CD4-positive, alpha-beta T cell treated with Interferon alpha-2 for 1 hour (primary cell): ENCODE measurements around the gene TNK1.
"Not testable (repeated sequence)": the region's sequence is repeated elsewhere in the genome, so short reads cannot be mapped to it uniquely, and the experiment has no call there.

Source experiments
- DNase-seq, 2 donors: peaks; one replicate each; pipeline ENCODE4 v3.0.0-alpha.2; 2020 to 2022

TNK1 gene

DNA sequence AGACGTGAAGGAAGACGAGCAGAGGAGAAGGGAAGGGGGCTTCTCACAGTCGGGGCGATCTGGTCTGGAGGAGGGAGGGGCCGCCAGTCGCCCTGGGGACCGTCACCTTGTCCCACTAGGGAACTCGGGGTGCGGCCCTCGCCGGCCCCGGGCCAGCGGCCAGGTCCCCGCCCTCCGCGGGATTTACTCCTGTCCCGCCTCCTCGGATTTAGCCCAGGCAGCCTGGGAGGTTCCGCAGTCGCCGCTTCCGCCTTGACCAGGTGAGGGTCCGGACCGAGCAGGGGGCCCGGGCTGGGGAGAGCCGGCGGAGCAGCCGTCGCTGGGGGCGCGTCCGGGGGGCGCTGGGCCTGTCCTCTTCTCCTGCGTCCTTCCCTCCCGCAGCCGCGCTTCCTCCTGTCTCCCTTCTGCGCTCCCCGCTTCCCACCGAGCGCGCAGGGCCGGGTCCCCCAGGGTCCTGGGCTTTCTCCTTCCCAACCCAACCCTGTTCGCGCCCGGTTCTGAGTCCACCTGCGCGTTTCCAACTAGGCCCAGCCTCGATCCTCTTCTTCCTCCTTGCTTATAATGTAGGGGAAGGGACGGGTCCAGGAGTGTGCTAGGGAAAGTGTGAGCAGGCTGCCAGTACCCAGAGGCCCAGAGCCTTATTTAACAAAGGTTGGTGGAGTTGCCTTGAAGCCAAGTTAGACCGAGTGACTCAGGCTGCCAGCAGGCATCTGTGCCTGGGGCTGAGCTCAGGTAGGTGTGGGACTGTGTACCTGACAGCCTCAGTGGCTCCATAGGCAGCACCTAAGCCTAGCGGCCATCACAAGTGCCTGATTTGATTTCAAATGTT lies at the start of gene TNK1:
Gene TNK1, plus strand, starts transcription at position 235 of the 829 bp plus-strand sequence. CDS start 1,838 bp downstream, outside the sequence.
- no peak for DNase-seq

- no peak for DNase-seq
Observed at GRCh38 chr17:7332111-7332510, 48.8 kb upstream of the TNK1 start.

DNA sequence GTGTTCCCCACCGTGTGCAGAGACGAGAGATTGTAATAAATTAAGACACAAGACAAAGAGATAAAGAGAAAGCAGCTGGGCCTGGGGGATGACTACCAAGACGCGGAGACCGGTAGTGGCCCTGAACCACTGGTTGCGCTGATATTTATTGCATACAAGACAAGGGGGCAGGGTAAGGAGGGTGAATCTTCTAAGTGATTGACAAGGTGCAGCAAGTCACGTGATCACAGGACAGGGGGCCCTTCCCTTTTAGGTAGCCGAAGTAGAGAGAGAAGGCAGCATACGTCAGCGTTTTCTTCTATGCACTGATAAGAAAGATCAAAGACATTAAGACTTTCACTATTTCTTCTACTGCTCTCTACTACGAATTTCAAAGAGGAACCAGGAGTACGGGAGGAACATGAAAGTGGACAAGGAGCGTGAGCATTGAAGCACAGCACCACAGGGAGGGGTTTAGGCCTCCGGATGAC lies 48.3 kb upstream of the TNK1 start:
- DNase-seq, result peak; percentile 43 to 72

DNA sequence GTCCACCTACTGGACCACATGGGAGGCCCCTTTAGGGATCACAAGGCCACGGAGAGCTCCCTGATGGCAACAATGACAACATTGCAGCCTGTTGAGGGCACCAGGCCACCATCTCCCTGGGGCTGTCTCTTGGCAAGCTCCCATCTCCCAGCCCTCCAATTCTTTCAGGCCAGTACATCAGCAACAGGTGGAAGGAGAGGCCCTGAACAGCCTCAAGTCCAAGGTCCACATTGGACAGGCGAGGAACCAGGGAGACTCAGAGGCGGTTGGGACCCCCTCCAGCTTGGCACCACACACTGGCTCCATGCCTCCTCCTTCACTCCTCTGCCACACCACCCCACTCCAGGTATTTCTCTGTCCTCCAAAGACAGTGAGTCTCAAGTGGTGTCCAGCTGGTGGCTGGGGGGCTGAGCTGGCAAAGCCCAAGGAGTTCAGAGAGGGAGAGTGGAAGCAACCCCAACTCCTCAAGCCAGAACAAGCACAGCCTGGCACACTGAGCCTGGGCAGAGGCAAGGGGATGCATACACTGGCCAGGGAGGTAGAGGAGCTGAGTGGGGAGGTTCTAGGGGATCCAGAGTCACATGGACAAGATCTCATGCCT lies 45.9 kb upstream of the TNK1 start:
- no peak for DNase-seq

DNA sequence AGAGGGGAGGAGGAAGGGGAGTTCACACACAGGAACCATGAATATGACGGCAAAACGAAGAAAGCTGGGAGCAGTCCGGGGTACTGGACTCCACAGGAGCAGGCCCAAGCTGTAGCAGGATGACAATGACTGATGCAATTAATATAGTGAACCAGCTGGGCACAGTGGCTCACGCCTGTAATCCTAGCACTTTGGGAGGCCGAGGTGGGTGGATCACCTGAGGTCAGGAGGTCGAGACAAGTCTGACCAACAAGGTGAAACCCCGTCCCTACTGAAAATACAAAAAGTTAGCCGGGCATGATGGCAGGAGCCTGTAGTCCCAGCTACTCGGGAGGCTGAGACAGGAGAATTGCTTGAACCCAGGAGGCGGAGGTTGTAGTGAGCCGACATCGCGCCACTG lies 45.1 kb upstream of the TNK1 start:
- not testable (repeated sequence) for DNase-seq

- peak; percentile 82 to 89 for DNase-seq
Observed at GRCh38 chr17:7336240-7337175, 44.4 kb upstream of the TNK1 start, which contains the start of gene ACAP1. TSS of gene ACAP1 (plus strand) at chr17:7336529. CDS start at chr17:7336735, 206 bp downstream.

GRCh38 chr17:7337600-7337999 lies 43.3 kb upstream of the TNK1 start:
- DNase-seq, result not testable (repeated sequence)

DNA sequence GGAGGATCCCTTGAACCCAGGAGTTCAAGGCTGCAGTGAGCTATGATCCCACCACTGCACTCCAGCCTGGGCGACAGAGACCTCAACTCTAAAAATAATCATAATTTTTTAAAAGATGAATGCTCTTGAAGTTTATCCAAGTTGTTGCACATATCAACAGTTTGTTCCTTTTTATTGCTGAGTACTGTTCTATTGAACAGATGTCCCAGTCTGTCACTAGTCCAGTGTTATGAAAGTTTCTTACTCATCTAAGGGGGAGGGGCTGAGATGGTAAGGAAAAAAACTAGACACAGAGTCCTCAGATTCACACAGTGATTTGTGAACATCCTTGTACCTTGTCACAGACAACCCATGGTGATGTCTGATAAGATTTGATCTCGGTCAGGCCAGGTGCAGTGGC lies 40.7 kb upstream of the TNK1 start:
- DNase-seq, result no peak

DNA sequence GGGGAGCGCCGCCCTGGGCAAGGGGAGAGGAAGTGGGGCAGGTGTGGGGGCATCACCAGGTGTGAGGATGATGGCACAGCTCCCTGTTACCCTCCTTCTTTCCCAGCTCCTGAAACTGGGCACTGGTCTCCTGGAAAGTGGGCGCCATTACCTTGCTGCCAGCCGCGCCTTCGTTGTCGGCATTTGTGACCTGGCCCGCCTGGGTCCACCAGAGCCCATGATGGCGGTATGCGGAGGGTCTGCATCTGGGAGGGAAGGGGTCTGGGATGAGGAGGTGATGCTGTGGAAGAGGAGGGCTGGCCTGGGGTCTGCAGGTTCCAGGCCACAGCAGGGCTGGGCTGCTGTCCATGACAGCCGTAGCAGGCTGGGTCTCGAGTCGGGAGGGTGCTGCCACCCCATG lies 39.0 kb upstream of the TNK1 start:
- no peak for DNase-seq

DNA sequence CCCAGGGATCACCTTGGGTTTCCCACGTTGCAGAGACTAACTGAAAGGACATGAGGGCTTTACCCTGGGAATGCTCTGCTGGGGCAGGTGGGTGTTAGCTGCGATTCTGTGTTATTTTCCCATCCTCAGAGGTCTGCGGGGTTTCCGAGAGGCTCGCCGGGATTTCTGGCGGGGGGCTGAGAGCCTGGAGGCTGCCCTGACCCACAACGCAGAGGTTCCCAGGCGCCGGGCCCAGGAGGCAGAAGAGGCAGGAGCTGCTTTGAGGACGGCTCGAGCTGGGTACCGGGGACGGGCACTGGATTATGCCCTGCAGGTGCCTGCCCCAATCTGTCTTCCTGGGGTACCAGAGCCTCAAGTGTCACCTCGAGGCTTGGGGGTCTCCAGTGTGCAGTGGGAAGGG lies 37.6 kb upstream of the TNK1 start:
- no peak for DNase-seq

DNA sequence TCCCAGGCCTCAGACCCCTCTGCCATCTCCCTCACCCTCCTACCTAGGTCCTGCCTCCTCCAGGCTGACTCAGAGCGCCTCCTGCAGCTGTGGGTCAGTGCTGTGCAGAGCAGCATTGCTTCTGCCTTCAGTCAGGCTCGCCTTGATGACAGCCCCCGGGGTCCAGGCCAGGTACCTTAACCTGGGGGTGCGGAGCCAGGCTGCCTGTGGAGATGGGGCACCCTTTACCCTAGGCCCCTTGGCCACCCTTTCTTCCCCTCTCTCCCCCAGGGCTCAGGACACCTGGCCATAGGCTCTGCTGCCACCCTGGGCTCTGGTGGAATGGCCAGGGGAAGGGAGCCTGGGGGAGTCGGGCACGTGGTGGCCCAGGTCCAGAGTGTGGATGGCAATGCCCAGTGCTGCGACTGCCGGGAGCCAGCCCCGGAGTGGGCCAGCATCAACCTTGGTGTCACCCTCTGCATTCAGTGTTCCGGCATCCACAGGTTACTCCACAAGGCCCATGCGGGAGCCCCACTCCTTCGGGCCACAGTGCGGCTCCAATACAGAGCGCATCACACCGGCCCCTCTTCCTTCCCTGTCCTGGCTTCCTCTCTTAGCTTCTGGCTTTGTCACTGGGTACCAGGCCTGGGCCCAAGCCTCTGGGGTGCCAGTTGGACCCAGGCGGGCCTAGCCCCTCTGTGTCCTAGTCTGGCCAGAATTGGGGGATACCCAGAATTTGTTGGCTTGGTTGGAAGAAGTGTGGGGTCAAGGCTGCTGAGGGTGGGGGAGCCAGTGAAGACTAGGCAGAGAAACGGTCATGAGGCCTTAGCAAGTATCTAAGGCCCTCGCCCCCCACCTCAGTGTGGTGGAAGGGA lies 33.9 kb upstream of the TNK1 start:
- DNase-seq, result no peak

DNA sequence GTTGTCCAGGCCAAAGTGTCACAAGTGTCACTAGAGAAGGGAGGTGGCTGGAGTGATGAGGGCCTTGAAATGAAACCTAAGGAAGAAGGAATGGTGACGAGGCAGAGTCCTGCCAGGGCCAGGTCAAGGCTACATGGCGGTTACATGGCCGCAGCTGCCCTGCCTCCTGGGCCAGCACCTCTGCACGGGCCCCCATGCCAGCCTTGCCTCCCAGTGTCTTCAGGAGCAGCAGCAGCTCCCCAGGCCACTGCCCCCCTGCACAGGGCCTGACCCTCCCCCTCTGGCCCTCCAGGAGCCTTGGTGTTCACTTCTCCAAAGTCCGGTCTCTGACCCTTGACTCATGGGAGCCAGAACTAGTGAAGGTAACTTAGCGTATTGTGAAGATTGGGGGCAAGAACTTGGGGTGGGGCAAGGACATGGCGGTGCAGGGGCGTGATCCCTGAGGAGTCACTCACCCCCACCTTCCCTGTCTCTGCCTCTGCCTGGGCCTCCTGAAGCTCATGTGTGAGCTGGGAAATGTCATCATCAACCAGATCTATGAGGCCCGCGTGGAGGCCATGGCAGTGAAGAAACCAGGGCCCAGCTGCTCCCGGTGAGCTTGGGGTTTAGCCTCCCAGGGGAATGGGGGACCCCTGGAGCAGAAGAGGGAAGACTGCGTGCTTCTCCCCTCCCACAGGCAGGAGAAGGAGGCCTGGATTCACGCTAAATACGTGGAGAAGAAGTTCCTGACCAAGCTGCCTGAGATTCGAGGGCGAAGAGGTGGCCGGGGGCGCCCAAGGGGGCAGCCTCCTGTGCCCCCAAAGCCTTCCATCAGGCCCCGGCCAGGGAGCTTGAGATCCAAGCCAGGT lies 33.0 kb upstream of the TNK1 start:
- no peak for DNase-seq

- no peak for DNase-seq
Observed at GRCh38 chr17:7348478-7349242, 32.2 kb upstream of the TNK1 start.

GRCh38 chr17:7351665-7352502 lies 29.0 kb upstream of the TNK1 start, which contains the start of gene KCTD11:
TSS of gene KCTD11 (plus strand) at chr17:7352162.
- peak; percentile 74 to 83 for DNase-seq

DNA sequence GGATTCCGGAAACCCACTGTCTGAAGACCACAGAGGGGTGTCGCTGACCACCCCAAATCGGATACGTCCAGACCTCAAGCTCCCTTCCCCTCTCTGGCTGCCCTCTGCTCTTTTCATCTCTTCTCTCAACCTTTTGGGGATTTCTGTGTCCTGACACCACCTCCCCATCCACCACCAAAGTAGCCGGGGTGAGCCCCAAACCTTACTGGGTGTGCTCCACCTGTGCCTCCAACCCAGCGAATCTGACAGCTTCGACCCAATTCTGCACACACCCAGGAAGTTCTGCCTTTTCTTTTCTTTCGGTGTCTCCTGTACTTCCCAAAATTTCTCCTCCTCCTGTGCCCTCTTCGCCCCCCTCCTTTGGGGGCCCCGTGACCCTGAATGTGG lies 28.4 kb upstream of the TNK1 start:
- DNase-seq, result peak in 1 of 2 donors; percentile 25

DNA sequence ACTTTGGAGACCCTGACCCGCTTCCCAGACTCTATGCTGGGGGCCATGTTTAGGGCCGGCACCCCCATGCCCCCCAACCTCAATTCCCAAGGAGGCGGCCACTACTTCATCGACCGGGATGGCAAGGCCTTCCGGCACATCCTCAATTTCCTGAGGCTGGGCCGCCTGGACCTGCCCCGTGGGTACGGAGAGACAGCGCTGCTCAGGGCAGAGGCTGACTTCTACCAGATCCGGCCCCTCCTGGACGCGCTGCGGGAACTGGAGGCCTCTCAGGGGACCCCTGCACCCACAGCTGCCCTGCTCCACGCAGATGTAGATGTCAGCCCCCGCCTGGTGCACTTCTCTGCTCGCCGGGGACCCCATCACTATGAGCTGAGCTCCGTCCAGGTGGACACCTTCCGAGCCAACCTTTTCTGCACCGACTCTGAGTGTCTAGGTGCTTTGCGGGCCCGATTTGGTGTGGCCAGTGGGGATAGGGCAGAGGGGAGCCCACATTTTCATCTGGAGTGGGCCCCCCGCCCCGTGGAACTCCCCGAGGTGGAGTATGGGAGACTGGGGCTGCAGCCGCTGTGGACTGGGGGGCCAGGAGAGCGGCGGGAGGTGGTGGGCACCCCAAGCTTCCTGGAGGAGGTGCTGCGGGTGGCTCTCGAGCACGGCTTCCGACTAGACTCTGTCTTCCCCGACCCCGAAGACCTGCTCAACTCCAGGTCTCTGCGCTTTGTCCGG lies 27.8 kb upstream of the TNK1 start:
- DNase-seq, result no peak

DNA sequence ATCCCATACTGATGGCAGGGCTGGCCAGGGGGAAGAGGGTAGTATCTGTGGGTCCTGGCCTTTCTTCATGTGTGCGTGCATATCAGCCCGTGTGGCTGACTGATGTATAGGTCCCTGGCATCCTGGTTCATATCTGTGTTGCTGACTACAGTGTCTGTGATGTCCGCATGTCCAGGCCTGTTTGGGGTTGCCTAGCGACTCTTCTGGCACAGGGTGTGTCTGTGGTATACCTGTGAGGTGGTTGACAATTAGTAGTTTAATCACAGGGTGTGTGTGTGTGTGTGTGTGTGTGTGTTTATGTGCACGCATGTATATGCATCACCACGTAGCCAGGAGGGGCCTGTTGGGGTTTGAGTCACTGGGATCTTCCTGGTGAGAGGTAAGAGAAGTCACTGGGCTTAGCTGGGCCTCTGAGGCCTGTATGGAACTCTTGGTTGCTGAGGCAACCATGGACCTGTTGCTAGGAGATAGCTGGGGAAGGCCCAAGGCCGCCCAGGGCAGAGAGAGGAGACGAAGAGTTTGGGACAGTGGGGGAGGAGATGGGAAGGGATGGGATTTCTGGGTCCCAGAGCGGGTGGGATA lies 26.5 kb upstream of the TNK1 start:
- DNase-seq, result peak in 1 of 2 donors; percentile 25

DNA sequence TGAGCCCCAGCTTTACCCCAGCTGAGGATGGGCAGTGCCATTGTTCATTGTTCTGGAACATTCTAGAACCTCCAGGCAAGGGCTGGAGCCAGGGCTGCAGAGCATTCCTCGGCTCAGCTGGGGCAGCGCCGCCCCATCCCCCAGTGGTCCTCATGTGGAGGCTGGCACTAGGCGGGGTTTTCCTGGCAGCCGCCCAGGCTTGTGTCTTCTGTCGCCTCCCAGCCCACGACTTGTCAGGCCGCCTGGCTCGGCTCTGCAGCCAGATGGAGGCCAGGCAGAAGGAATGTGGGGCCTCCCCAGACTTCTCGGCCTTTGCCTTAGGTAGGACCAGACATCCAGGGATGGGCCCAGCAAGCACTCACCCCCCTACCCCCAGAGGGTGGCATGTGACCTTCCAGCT lies 25.8 kb upstream of the TNK1 start, which contains the start of gene TMEM95:
Gene TMEM95, plus strand, starts transcription at position 104 of the 400 bp plus-strand sequence. Its CDS starts 49 bp downstream, at position 153.
- no peak for DNase-seq
